ENCODE results near the gene POLE4.

GRCh38 chr2:74942263-74942662 is 16.2 kb upstream of the POLE4 start:
- no peak for TF ChIP-seq TAF1 (IDR thresholded peaks at IDR 0.05; ENCODE audit: borderline replicate concordance, low read depth, low read length)
- TF ChIP-seq POLR2AphosphoS5 (IDR thresholded peaks at IDR 0.05; ENCODE audit: low read depth, low read length), result no peak
